Left ventricle myocardium superior (tissue), 1 donor: ENCODE data around the gene RADIL. TPM values are rescaled to one million over a fixed set of nuclear protein-coding genes. Genes with fewer than 3 reads are reported as not detected.
A peak's percentile ranks its signal among the peaks of the same experiment; 100 is the strongest.
"Not testable (repeated sequence)": the region's sequence is repeated elsewhere in the genome, so short reads cannot be mapped to it uniquely, and the experiment has no call there.

Source experiments
- ATAC-seq: fragments of 200-7000 bp; cut with Tn5 transposase; one replicate; pipeline ENCODE4 v1.9.1; 2020; ENCODE audit warnings: mild to moderate bottlenecking, moderate library complexity
- DNase-seq: peaks from one replicate; pipeline ENCODE4 v3.0.0-alpha.2; 2020
- intact Hi-C: fragments of 100-400 bp; cut with micrococcal nuclease; formaldehyde crosslinking; loops from one replicate; pipeline ENCODE4 v1.11.0; 2022
- total RNA-seq: library from RNA; stranded (reverse); fragmentation: NEBNext Ultra II Directional; extraction: Animal tissue kit (Norgen Biotek cat#: 25700); gene quantifications from one replicate; pipeline ENCODE4 v1.2.1, GENCODE V29; 2021
- donor health status: DM: no; HTN: yes; CAD: no; lungs with severe emphysema.

RADIL gene
- total RNA-seq, 1 donor from 2014 or later, result 2.8 TPM

- ATAC-seq, result no peak
- intact Hi-C loops, result no loop called here
- DNase-seq, result no peak
Measured at GRCh38 chr7:4818000-4818794, 65.3 kb downstream of the RADIL start.

GRCh38 chr7:4817178-4817901, 66.2 kb downstream of the RADIL start:
- ATAC-seq (no peak), DNase-seq (no peak)
- intact Hi-C loops, result no loop called here

GRCh38 chr7:4816419-4817080, 67.0 kb downstream of the RADIL start:
- no peak for DNase-seq
- no peak for ATAC-seq
- intact Hi-C loops, result no loop called here

GRCh38 chr7:4815609-4816418, 67.7 kb downstream of the RADIL start:
- no peak for ATAC-seq
- intact Hi-C loops, result no loop called here
- DNase-seq, result no peak

- DNase-seq (no peak), ATAC-seq (no peak)
- intact Hi-C loops, result no loop called here
Measured at GRCh38 chr7:4815121-4815520, 68.4 kb downstream of the RADIL start.

GRCh38 chr7:4814433-4814832, 69.1 kb downstream of the RADIL start:
- DNase-seq (no peak), ATAC-seq (no peak)
- intact Hi-C loops, result no loop called here

GRCh38 chr7:4809666-4810065, 73.8 kb downstream of the RADIL start:
- DNase-seq (no peak), ATAC-seq (no peak)
- intact Hi-C loops, result no loop called here

- ATAC-seq (peak; percentile 10), DNase-seq (peak; percentile 46)
- intact Hi-C loops, result no loop called here
Measured at GRCh38 chr7:4809091-4809591, 74.4 kb downstream of the RADIL start.

GRCh38 chr7:4808565-4808964, 75.0 kb downstream of the RADIL start:
- no peak for DNase-seq
- ATAC-seq, result no peak
- intact Hi-C loops, result no loop called here

GRCh38 chr7:4808026-4808425, 75.5 kb downstream of the RADIL start:
- no peak for ATAC-seq
- intact Hi-C loops, result no loop called here
- no peak for DNase-seq

- ATAC-seq, result peak; percentile 71
- intact Hi-C loops, result no loop called here
- DNase-seq, result no peak
Measured at GRCh38 chr7:4807598-4808016, 75.9 kb downstream of the RADIL start.

- DNase-seq (no peak), ATAC-seq (peak; percentile 76)
- intact Hi-C loops, result no loop called here
Measured at GRCh38 chr7:4806983-4807597, 76.4 kb downstream of the RADIL start.

GRCh38 chr7:4805984-4806300, 77.6 kb downstream of the RADIL start:
- DNase-seq (no peak), ATAC-seq (no peak)
- intact Hi-C loops, result no loop called here

GRCh38 chr7:4805110-4805983, 78.2 kb downstream of the RADIL start:
- intact Hi-C loops, result no loop called here
- ATAC-seq (no peak), DNase-seq (no peak)

GRCh38 chr7:4803397-4804241, 79.9 kb downstream of the RADIL start:
- DNase-seq, result no peak

GRCh38 chr7:4802577-4802976, 80.9 kb downstream of the RADIL start:
- intact Hi-C loops, result not testable (repeated sequence)

More at GRCh38 chr7:4803397-4804241, 79.9 kb downstream of the RADIL start:
- intact Hi-C loops, result no loop called here
- no peak for ATAC-seq

GRCh38 chr7:4801839-4802231, 81.7 kb downstream of the RADIL start:
- intact Hi-C loops, result no loop called here
- no peak for ATAC-seq
- no peak for DNase-seq

More at GRCh38 chr7:4802577-4802976, 80.9 kb downstream of the RADIL start:
- DNase-seq, ATAC-seq: not testable (repeated sequence)
